Measurements from ENCODE around the gene TXNRD2.

GRCh38 chr22:19875531-19876313 is 65.9 kb downstream of the TXNRD2 start:
- TF ChIP-seq CTCF (IDR thresholded peaks at IDR 0.05; ENCODE audit: low read depth, low read length) (no peak), EZH2phosphoT487 (IDR thresholded peaks at IDR 0.05; ENCODE audit: low read depth) (no peak)
